Activated CD4-positive, alpha-beta T cell treated with anti-CD3 and anti-CD28 coated beads, Interleukin-2, amount 50 U/mL, for 16 hours (primary cell): Measurements from ENCODE around the gene NUTM2G.
"Not testable (repeated sequence)": the region's sequence is repeated elsewhere in the genome, so short reads cannot be mapped to it uniquely, and the experiment has no call there.

Experiments
- DNase-seq: peaks from one replicate; pipeline ENCODE4 v3.0.0-alpha.2; 2020

Gene NUTM2G, protein sequence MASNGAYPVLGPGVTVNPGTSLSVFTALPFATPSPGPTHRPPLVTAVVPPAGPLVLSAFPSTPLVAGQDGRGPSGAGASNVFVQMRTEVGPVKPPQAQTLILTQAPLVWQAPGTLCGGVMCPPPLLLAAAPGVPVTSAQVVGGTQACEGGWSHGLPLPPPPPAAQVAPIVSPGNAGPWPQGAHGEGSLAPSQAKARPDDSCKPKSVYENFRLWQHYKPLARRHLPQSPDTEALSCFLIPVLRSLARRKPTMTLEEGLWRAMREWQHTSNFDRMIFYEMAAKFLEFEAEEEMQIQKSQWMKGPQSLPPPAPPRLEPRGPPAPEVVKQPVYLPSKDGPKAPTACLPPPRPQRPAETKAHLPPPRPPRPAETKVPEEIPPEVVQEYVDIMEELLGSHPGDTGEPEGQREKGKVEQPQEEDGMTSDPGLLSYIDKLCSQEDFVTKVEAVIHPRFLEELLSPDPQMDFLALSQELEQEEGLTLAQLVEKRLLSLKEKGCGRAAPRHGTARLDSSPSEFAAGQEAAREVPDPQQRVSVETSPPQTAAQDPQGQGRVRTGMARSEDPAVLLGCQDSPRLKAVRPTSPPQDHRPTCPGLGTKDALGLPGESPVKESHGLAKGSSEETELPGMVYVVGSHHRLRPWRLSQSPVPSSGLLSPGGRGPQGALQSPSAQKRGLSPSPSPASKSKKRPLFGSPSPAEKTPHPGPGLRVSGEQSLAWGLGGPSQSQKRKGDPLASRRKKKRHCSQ

DNA sequence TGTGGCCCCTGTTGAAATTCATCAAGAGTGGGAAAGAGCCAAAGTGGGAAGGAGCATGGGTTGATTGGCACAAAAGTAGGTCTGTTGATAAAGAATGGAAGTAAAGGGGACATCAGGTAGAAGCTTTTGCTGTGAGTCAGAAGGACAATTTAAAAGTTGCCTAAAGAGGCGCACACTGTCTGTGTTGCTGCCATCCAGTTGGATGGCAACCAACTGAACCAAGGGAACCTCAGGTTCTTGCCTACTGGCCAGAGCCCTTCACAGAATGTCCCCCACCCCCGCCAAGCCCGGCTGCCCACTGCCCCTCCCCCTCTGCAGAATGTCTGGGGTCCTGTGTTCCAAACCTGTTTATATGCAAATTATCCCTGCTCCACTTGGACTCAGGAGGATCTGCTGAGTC lies at the start of gene NUTM2G:
NUTM2G (plus strand) TSS at position 301 of the 400 bp plus-strand sequence. CDS start 182 bp downstream, outside the sequence.
- DNase-seq, result not testable (repeated sequence)

DNA sequence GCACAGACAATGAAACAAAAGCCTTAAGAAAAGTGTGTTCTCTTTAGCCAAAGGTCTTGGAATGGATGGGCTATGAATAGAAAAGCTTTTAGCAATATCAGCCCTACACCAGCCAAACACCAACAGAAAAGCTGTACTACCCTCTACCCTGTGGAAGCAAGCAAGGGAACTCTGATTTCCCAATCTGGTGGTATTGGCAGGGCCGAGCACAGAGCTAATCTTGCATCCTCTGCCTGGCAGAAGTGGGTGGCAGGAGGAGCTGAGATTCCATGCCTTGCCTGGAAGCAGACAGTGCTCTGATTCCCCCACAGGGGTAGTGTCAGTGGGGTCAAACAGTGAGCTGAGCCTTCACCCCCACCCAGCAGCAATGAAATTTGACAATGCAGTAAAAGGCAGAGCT lies 44.7 kb upstream of the NUTM2G start:
- DNase-seq, result no peak

DNA sequence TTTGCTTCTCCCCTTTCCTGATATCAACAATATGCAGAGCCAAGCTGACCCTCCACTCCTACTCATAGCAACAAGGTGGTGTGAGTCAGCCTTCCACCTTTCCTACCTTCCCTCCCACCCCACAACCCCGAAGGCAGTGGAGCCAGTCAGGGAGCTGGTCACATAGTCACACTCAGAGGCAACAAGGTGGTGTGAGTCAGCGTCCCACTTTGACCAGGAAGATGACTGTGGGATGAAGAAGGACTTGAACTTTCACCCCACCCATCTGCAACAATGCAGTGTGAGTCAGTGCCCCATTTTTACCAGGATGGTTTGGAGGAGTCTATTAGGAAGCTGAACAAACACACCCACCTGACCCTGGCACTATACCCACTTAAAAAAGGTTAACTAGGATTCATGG lies 44.2 kb upstream of the NUTM2G start:
- peak; percentile 1 for DNase-seq

DNA sequence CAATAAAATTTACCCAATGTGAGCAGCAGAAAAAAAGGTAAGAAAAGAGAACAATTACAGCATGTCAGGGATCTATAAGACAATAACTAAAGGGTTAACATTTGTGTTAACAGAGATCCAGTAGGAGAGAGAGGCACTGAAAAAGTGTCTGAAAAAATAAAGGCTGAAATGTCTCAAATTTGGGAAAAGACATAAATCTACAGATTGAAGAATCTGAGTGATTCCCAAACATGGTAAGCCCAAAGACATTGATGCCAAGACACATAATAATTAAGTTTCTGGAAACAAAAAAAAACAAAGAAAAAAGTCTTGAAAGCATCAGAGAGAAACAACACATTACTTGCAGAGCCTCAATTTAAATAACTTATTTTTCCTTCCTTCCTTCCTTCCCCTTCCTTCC lies 43.2 kb upstream of the NUTM2G start:
- DNase-seq, result no peak

DNA sequence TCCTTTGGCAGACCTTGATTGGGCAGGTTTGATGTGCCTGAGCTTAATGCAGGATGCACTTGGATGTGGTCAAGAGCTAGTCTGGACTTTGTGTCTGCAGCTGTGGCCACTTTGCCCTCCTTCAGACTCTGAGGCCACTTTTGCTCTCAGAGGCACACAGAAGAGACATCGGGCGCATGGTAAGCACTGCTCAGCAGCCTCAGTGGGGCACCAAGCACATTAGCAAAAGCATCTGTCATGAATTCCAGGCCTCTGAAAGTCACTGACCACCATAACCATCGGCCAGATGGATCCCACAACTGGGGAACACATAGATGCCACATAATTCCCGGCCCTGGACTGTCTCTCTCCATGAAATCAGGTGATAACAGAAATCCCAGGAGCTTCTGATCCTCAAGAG lies 40.1 kb upstream of the NUTM2G start:
- no peak for DNase-seq

DNA sequence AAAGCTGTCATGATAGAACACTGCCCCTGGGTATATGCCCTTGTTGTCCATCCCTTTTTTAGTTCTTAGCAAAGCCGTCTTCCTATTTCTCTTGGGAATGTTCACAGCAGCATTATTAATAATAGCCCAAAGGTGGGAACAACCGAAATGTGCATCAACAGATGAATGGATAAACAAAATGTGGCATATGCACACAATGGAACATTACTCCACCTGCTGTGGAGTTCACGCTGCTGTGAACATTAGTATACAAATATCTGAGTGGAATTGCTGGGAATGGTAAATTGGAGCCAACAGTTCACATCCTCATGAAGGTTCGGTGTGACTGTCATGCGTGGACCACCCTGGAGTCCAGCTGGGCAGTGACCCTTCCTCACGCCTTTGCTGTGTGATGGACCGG lies 36.5 kb upstream of the NUTM2G start:
- no peak for DNase-seq

DNA sequence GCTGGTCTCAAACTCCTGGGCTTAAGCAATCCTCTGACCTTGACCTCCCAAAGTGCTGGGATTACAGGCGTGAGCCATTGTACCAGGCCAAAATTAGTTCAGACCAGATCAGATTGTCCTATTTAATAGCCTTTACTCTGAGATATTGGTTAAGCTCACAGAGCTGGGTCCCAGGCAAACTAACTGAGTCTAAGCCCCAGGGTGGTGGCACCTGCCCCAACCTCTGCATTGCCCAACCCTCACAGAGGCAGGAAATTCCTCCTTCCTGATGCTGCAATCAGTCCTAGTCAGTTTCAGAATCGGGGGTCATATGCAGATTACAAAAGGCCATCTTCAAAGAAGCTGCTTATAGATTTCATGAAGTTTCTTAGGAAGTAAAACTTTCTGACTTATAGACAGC lies 28.6 kb upstream of the NUTM2G start:
- DNase-seq, result not testable (repeated sequence)

DNA sequence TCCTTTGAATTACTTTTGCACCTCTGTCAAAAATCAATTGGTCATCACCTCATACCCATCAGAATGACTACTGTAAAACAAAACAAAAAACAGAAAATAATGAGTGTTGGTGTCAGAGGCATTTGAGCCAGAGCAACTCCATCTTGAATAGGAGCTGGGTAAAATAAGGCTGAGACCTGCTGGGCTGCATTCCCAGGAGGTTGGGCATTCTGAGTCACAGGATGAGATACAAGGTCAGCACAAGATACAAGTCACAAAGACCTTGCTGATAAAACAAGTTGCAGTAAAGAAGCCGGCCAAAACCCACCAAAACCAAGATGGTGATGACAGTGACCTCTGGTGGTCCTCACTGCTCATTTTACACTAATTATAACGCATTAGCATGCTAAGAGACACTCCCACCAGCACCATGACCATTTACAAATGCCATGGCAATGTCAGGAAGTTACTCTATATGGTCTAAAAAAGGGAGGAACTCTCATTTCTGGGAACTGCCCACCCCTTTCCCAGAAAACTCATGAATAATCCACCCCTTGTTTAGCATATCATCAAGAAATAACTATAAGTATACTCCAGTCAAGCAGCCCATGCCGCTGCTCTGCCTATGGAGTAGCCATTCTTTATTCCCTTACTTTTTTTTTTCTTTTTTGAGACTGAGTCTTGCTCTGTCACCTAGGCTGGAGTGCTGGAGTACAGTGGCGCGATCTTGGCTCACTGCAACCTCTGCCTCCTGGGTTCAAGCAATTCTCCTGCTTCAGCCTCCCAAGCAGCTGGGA lies 23.5 kb upstream of the NUTM2G start:
- DNase-seq, result not testable (repeated sequence)

DNA sequence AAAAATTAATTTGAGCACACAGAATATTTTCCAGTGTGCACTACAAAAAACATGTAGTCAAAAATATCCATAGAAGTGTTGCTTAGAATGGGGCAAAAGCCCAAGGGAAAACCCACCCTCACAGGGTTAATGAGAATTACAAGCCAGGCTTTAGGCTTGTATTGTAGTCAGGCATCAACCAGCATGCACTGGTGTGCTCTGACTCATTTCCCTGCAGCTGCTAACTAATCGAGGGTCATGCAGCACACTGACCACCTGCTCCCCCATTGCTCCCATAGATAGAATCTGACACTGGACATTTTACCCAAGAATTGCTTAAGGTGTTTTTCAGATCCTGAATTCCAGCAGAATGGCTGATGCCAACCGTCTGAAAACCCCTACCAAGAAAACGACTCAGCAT lies 20.2 kb upstream of the NUTM2G start:
- DNase-seq, result not testable (repeated sequence)

DNA sequence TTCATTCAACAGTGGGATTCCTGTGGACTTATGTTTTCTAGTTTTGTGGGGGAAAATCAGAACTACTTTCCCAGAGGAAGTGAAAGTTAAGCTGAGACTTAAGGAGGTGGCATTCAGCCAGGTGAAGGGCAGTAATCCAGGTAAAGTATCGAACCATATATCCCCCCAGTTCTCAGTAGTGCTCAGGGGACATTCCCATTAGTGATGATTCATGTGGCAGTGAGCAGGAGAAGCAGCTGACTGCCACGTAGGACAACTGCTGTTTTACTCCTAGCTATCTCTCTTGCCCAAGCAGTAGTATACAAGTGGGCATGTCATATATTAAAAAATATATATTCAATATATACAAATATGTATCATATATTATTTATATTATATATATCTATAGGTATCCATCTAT lies 13.1 kb upstream of the NUTM2G start:
- DNase-seq, result not testable (repeated sequence)

DNA sequence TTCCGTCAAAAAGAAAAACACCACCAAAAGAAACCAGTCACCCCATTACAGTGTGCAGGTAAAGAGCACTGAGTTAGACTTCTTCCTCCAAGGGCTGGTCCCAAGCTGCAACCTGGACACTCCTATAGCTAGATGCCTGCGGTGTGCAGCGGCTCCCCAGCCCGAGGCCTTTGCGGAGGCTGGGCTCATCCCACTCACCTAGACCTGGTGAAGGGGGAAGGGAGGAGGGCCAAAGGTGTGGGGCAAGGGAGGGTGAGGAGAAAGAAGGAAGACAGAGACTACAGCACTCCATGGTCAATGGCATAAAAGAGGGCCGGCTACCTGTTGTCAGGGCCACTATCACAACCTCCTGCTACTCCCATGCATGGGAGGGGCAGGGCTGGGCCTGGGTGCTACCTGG lies 12.1 kb upstream of the NUTM2G start:
- DNase-seq, result not testable (repeated sequence)

DNA sequence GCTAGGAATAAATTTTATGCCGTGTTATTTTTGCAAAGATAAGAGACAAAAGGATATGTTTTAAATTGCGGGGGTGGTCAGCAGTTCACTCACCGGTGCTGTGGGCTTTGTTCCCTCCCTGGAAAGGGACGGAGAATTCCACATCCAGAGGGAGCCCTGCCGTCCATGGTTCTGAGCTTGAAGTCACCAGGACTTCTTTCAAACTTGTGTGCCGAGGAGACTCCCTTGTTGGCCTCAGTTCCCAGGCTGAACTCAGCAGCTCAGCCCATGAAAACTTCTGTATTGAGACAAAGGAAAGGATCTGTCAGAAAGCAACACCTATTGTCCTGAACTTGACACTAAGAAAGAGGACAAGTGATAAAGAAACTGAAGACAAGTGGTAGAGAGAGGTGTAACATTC lies 10.1 kb upstream of the NUTM2G start:
- DNase-seq, result not testable (repeated sequence)

DNA sequence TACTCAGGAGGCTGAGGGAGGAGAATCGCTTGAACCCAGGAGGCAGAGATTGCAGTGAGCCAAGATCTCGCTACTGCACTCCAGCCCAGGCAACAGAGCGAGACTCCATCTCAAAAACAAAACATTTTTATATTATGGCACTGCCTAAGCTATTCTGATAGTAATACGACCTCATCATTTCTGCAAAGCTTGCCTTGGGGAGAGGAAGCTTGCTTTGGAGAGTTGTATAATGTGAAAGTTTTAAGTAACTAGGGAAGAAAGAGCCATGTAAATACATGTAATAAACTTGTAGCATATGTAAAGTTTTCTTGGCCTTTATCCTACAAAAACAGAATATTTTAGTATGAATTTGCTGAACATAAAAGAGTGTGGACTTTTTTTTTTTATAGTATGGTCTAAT lies 7.8 kb upstream of the NUTM2G start:
- DNase-seq, result not testable (repeated sequence)

DNA sequence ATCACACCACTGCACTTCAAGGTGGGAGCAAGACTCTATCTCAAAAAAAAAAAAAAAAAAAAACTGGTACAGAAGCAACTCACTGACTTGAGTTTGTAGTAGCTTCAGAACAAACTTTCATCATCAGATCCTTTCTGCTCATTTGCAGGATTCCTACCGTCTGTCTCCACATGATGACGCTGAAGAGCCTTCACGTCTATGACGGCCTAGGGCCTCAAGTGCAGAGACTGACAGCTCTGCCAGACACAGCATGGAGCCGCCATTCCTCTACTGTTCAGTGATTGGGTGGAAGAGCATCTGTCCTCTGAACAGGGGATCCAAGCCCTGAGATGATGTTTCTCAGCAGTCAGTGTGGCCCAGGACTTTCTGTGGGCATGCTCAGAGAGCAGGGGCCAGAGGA lies 3.1 kb upstream of the NUTM2G start:
- not testable (repeated sequence) for DNase-seq

DNA sequence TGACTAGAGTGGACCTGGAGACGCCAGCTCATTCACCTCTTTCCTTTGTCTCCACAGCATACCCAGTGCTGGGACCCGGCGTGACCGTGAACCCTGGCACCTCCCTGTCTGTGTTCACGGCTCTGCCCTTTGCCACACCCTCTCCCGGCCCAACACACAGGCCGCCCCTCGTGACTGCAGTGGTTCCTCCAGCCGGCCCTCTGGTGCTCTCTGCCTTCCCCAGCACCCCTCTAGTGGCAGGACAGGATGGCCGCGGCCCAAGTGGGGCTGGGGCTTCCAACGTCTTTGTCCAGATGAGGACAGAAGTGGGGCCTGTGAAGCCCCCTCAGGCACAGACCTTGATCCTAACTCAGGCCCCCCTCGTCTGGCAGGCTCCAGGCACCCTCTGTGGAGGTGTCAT lies 3.0 kb downstream of the NUTM2G start:
- DNase-seq, result not testable (repeated sequence)

DNA sequence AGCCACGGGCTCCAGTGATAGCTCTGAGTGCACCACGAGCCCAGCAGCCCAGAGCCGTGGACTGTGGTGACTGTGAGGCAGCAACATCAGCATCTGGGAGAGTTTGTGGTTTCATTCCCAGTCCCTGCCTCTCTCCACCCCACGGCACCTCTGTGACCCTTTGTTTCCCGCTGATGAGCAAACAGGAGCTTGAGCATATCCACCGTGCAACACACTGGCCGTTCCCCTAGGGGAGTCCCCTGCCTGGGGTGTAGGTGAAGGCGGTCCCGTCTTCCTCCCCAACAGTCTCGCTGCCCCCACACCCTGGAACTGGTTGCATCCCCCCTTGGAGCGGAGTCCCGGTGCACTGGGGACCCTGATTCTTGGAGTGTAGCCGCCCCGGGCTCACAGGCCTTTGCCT lies 5.5 kb downstream of the NUTM2G start:
- not testable (repeated sequence) for DNase-seq

DNA sequence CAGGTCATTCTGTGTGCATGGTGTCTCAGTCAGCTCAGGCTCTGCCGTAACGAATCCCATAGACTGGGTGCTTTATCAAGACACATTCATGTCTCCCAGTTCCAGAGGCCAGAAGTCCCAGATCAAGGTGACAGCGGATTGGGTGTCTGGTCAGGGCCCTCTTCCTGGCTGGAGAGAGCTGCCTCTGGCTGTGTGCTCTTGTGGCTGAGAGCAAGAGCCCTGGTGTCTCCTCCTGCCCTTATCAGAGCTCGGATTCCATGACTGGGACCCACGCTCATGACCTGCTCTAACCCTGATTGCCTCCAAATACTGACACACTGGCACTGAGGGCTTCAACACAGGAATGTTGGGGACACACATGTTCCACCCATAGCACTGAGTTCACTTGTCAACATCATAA lies 6.1 kb downstream of the NUTM2G start:
- DNase-seq, result not testable (repeated sequence)

DNA sequence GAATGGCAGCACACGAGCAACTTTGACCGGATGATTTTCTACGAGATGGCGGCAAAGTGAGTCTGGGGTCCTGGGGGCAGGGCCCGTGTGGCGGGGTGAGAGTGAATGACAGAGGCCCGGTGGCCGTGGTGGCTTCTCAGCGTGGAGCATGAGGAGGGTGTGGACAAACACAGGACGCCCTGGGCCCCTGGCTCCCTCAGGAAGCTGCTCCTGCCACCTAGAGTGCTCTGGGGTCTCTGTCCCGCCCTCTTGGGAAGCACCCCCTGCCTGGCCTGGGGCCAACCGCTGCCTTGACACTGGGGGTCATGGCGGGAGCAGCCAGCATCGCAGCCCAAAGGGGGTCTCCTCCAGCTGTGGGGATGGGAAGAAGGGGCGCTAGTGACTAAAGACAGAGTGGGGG lies 6.8 kb downstream of the NUTM2G start:
- DNase-seq, result not testable (repeated sequence)

DNA sequence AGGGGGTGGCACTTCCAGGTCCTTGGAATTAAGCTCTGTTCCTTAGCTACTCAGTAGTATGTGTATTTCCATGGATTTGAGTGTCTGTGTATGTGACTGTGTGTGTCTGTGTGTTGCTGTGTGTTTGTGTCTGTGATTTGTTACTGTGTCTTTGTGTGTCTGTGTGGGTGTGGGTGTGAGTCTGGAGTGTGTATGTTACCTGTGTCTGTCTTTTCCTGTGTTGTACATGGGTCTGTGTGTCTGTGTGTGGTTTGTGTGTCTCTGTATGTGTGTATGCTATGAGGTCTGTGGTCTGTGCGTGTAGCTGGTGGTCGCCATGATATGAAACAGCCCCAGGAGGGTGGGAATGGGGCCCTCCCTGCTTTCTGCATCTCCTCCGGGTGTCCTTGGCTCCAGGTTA lies 8.8 kb downstream of the NUTM2G start:
- DNase-seq, result not testable (repeated sequence)

DNA sequence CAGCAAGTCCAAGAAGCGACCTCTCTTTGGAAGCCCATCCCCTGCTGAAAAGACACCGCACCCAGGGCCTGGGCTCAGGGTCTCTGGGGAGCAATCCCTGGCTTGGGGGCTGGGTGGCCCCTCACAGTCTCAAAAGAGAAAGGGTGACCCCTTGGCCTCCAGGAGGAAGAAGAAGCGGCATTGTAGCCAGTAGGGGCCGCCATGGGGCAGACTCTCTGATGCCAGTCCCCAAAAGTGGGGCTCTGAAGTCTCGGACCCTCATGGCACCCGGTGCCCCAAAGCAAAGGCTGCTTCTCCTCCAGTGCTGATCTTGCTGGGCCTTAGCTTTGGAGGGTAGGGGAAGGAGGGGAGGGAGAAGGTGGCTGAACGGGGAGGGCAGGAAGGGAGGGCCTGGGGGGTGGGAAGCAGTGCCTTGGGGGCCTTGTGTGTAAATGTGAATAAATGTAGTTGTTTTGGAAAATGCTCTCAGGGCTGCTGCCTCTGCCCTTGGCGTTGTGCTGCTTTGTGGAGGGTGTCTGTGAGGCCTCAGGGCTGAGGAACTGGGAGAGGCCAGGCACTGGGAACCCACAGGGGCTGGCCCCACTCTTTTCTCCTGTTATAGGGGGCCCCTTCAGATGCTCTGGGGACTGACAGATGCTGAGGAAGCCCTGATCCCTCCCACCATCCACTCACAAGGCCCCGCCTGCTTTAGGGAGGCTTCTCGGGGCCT lies 10.5 kb downstream of the NUTM2G start:
- not testable (repeated sequence) for DNase-seq

DNA sequence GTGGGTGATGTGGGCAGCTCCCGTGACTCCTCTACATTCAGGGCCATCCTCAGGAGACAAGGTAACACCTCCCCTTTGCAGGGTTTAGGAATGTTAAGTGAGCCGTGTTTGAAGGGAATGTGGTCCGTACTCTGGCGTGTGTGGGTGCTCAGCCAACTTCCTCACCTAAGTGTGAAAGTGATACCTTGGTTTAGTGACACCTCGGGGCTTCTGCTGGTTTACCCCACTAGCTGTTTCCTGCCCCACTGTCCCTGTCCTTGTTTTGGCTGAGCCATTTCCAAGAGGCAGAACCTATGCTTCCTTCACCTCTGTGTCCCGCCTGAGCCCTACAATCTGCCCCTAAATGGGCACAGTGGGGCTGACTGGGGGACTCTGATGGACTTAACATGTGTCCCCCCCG lies 12.3 kb downstream of the NUTM2G start:
- not testable (repeated sequence) for DNase-seq

DNA sequence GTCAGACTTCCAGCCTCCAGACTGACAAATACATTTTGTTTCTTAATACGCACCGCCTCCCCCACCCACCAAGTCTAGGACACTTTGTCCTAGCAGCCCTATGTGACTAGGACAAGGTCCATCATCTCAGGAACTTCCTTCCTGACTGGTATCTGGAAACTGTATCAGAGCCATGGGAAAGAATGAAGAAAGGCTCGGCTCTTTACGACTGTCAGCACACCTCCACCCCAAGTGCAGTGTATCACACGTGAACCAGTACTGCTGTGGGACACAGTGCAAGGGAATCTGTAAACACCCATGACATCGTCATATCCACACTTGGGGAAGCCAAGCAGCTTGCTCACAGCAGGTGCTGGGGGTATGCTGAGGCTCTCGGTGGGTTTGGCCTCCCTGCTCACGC lies 13.0 kb downstream of the NUTM2G start:
- DNase-seq, result not testable (repeated sequence)

DNA sequence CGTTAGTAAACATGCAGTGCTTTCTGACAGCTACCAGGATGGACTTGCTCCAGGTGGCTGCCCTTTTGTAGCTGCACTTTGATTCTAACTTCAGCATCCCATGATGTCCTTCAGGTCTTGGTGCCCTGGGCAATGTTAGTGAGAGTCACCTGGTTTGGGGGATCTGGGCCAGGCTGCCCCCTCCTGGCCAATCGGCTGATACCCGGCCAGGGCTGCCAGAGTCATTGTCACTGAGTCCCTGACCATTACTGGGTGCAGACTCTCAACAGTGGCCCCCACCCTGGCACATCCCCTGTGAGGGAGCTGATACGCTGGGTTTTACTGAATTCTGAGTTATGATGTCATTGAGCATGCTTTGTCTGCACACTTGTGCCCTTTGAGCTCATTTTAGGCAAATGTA lies 13.5 kb downstream of the NUTM2G start:
- not testable (repeated sequence) for DNase-seq
